ENCODE measurements around the gene MINPP1.

GRCh38 chr10:87507879-87508483, 3.3 kb downstream of the MINPP1 start:
- TF ChIP-seq CTCF (IDR thresholded peaks at IDR 0.05) (no peak), POLR2AphosphoS5 (IDR thresholded peaks at IDR 0.05; ENCODE audit: insufficient read depth in 1 of 2, low read depth in 1 of 2) (no peak), POLR2A (IDR thresholded peaks at IDR 0.05) (no peak)

Measured in vagina (tissue), 2 donors.